H1 (cell line): ENCODE results near the gene YWHAQ. TPM values are rescaled to one million over a fixed set of nuclear protein-coding genes. Genes with fewer than 3 reads are reported as not detected.

ENCODE experiments used
- CTCF ChIA-PET: fragments of 300-600 bp; sonication (Branson Sonifier 250); formaldehyde crosslinking; loops from one replicate; lab custom pipeline; 2021; ENCODE audit not compliant: partially characterized antibody; lab: Charles Lee
- POLR2A ChIA-PET: fragments of 300-600 bp; sonication (Branson Sonifier 250); formaldehyde crosslinking; loops from one replicate; lab custom pipeline; 2021; ENCODE audit warnings: inconsistent platforms; ENCODE audit not compliant: partially characterized antibody; lab: Charles Lee
- DNase-seq, 2 experiments: peaks; one replicate each; pipeline versions ENCODE4 v3.0.0 to v3.0.0-alpha.2; 2010 to 2022; ENCODE audit warnings: low spot score in 2 of 2, low read depth in 1 of 2, mixed read lengths in 1 of 2
- FAIRE-seq: peaks from 2 replicates; lab custom pipeline; 2011; peaks lifted over from hg19 to GRCh38; lab: Jason Lieb, UNC
- H2AFZ ChIP-seq: 2 replicates; pipeline ENCODE4 v1.8.1; 2012; ENCODE audit warnings: low read length, inconsistent platforms
- H2AK5ac ChIP-seq: 2 replicates; pipeline ENCODE4 v1.6.1; 2013; ENCODE audit warnings: low read depth, low read length
- H2BK120ac ChIP-seq: replicated peaks from 2 replicates; pipeline ENCODE3; 2013; ENCODE audit warnings: low read depth, low read length, inconsistent platforms
- H2BK12ac ChIP-seq: 2 replicates; pipeline ENCODE4 v1.6.1; 2013; ENCODE audit warnings: low read depth, low read length
- H2BK15ac ChIP-seq: 2 replicates; pipeline ENCODE4 v1.6.1; 2013; ENCODE audit warnings: low read length
- H2BK20ac ChIP-seq: 2 replicates; pipeline ENCODE4 v1.6.1; 2013; ENCODE audit warnings: low read length
- H2BK5ac ChIP-seq: 2 replicates; pipeline ENCODE4 v1.6.1; 2013; ENCODE audit warnings: low read depth, low read length
- H3K14ac ChIP-seq: 2 replicates; pipeline ENCODE4 v1.6.1; 2013; ENCODE audit warnings: inconsistent platforms; ENCODE audit not compliant: insufficient read length
- H3K18ac ChIP-seq: 2 replicates; pipeline ENCODE4 v1.6.1; 2013; ENCODE audit warnings: low read length; ENCODE audit errors: extremely low read depth
- H3K23ac ChIP-seq: 2 replicates; pipeline ENCODE4 v1.6.1; 2013; ENCODE audit warnings: inconsistent platforms; ENCODE audit not compliant: insufficient read length
- H3K23me2 ChIP-seq: 2 replicates; pipeline ENCODE4 v1.6.1; 2013; ENCODE audit warnings: low read depth, low read length
- H3K27ac ChIP-seq: 2 replicates; pipeline ENCODE4 v1.6.1; 2011; ENCODE audit warnings: low read depth, low read length, inconsistent platforms
- H3K27me3 ChIP-seq, 4 experiments: replicated peaks in 1 of 4; 1 replicate in 1 of 4; 2 replicates in 3 of 4; pipeline versions ENCODE4 v1.6.1 to v1.8.1; 2011 to 2013; ENCODE audit warnings: low read length in 3 of 4, mild to moderate bottlenecking in 3 of 4, inconsistent platforms in 2 of 4, mixed read lengths in 2 of 4, moderate library complexity in 1 of 4; ENCODE audit not compliant: control insufficient read depth in 3 of 4, insufficient read depth in 3 of 4; ENCODE audit errors: extremely low read depth in 1 of 4
- H3K36me3 ChIP-seq, 4 experiments: 2 replicates each; pipeline versions ENCODE4 v1.6.1 to v1.8.1; 2011 to 2013; ENCODE audit warnings: mild to moderate bottlenecking in 4 of 4, low read length in 3 of 4, moderate library complexity in 2 of 4, control low read depth in 1 of 4, inconsistent platforms in 1 of 4; ENCODE audit not compliant: insufficient read depth in 4 of 4, control insufficient read depth in 2 of 4
- H3K4ac ChIP-seq: replicated peaks from 2 replicates; pipeline ENCODE3; 2013; ENCODE audit warnings: low read length, low read depth, mixed read lengths, inconsistent platforms; ENCODE audit not compliant: insufficient read length
- H3K4me1 ChIP-seq, 4 experiments: replicated peaks in 1 of 4; 1 replicate in 1 of 4; 2 replicates in 3 of 4; pipeline versions ENCODE4 v1.6.1 to v1.8.1; 2011 to 2013; ENCODE audit warnings: low read length in 3 of 4, inconsistent platforms in 2 of 4, mixed read lengths in 1 of 4; ENCODE audit not compliant: insufficient read depth in 4 of 4, control insufficient read depth in 3 of 4
- H3K4me2 ChIP-seq, 2 experiments: 2 replicates each; pipeline versions ENCODE4 v1.6.1 to v1.8.1; 2011 to 2013; ENCODE audit warnings: low read depth in 2 of 2, low read length in 2 of 2, control low read depth in 1 of 2, inconsistent platforms in 1 of 2, mild to moderate bottlenecking in 1 of 2; ENCODE audit not compliant: insufficient read depth in 1 of 2
- H3K4me3 ChIP-seq, 4 experiments: fragments of 200-600, 300-600 bp in 1 of 4; sonication (generic), shearing (Covaris generic), sonication (Bioruptor Twin) in 1 of 4; 2 replicates each; pipeline versions ENCODE4 v1.5.1 to v1.8.1; 2011 to 2016; ENCODE audit warnings: low read length in 4 of 4, low read depth in 3 of 4, control low read depth in 2 of 4, inconsistent platforms in 2 of 4, mild to moderate bottlenecking in 2 of 4, mixed read lengths in 1 of 4, moderate library complexity in 1 of 4; ENCODE audit not compliant: insufficient read depth in 2 of 4; ENCODE audit errors: extremely low read depth in 1 of 4
- H3K56ac ChIP-seq: replicated peaks from 2 replicates; pipeline ENCODE3; 2013; ENCODE audit warnings: low read depth, mild to moderate bottlenecking, mixed read lengths, low read length, inconsistent platforms; ENCODE audit not compliant: insufficient read length
- H3K79me1 ChIP-seq: 2 replicates; pipeline ENCODE4 v1.6.1; 2013; ENCODE audit warnings: low read depth, low read length, control low read depth
- H3K79me2 ChIP-seq, 2 experiments: 2 replicates each; pipeline versions ENCODE4 v1.6.1 to v1.8.1; 2012 to 2013; ENCODE audit warnings: low read length in 2 of 2, mild to moderate bottlenecking in 2 of 2, inconsistent platforms in 1 of 2; ENCODE audit not compliant: insufficient read depth in 2 of 2, control insufficient read depth in 1 of 2
- H3K9ac ChIP-seq, 4 experiments: replicated peaks in 1 of 4; 1 replicate in 1 of 4; 2 replicates in 3 of 4; pipeline versions ENCODE4 v1.6.1 to v1.8.1; 2011 to 2013; ENCODE audit warnings: low read depth in 3 of 4, low read length in 3 of 4, control low read depth in 2 of 4, mild to moderate bottlenecking in 2 of 4, moderate library complexity in 2 of 4, inconsistent platforms in 1 of 4; ENCODE audit errors: extremely low read depth in 1 of 4
- H3K9me3 ChIP-seq, 2 experiments: 2 replicates each; pipeline versions ENCODE4 v1.6.1 to v1.8.1; 2012 to 2013; ENCODE audit warnings: mild to moderate bottlenecking in 2 of 2, moderate library complexity in 2 of 2, control low read depth in 1 of 2, inconsistent platforms in 1 of 2, low read depth in 1 of 2, low read length in 1 of 2, mixed read lengths in 1 of 2; ENCODE audit not compliant: insufficient read depth in 2 of 2
- H4K20me1 ChIP-seq, 2 experiments: replicated peaks in 1 of 2; 2 replicates each; pipeline versions ENCODE3 to v1.8.1; 2011 to 2013; ENCODE audit warnings: inconsistent platforms in 2 of 2, low read length in 2 of 2, mild to moderate bottlenecking in 1 of 2; ENCODE audit not compliant: insufficient read depth in 2 of 2, control insufficient read depth in 1 of 2
- H4K5ac ChIP-seq: 2 replicates; pipeline ENCODE4 v1.6.1; 2013; ENCODE audit warnings: low read length, low read depth, mixed read lengths, inconsistent platforms; ENCODE audit not compliant: insufficient read length
- H4K8ac ChIP-seq: 2 replicates; pipeline ENCODE4 v1.8.0; 2013; ENCODE audit warnings: mild to moderate bottlenecking, moderate library complexity, low read length, inconsistent platforms; ENCODE audit not compliant: insufficient read depth; ENCODE audit errors: extremely low read depth
- H4K91ac ChIP-seq: replicated peaks from 2 replicates; pipeline ENCODE3; 2013; ENCODE audit warnings: low read length, mixed read lengths, inconsistent platforms; ENCODE audit not compliant: insufficient read length
- BCL11A ChIP-seq, 2 experiments: IDR thresholded peaks; one replicate each; pipeline ENCODE4 v1.6.1; 2011; ENCODE audit warnings: low read depth in 2 of 2, low read length in 2 of 2, mild to moderate bottlenecking in 2 of 2
- BRCA1 ChIP-seq: IDR thresholded peaks from 2 replicates; pipeline ENCODE4 v1.6.1; 2012; ENCODE audit warnings: low read depth, low read length, improper control_type of control experiment
- NANOG ChIP-seq: IDR thresholded peaks from 2 replicates; pipeline ENCODE4 v1.6.1; 2011; ENCODE audit warnings: low read length, low read depth, mild to moderate bottlenecking, inconsistent platforms; ENCODE audit not compliant: insufficient read depth, poor library complexity, severe bottlenecking
- RNF2 ChIP-seq: fragments of 200-900, 300-1000 bp; sonication (generic); IDR thresholded peaks from 2 replicates; pipeline ENCODE4 v1.7.1; 2016; ENCODE audit warnings: borderline replicate concordance, low read depth, mild to moderate bottlenecking, antibody characterized with exemption, low read length; ENCODE audit not compliant: poor library complexity, severe bottlenecking; ENCODE audit errors: missing control alignments
- SP4 ChIP-seq: IDR thresholded peaks from 2 replicates; pipeline ENCODE4 v1.6.1; 2012; ENCODE audit warnings: low read length, inconsistent platforms
- TBP ChIP-seq: IDR thresholded peaks from 2 replicates; pipeline ENCODE4 v1.6.1; 2011; ENCODE audit warnings: low read depth, low read length, improper control_type of control experiment
- USF2 ChIP-seq: IDR thresholded peaks from 2 replicates; pipeline ENCODE4 v1.6.1; 2011; ENCODE audit warnings: low read length, improper control_type of control experiment
- WGBS, 2 experiments: shearing (Covaris generic) in 1 of 2; methylation state at CpG; one replicate each; pipeline versions ENCODE4 v1.1.6 to v1.1.7; 2013 to 2015; ENCODE audit warnings: low lambda C conversion rate in 2 of 2, mixed read lengths in 2 of 2, inconsistent platforms in 1 of 2, low coverage in 1 of 2, missing lambda C conversion rate in 1 of 2; ENCODE audit not compliant: insufficient replicate concordance in 2 of 2, insufficient coverage in 1 of 2, insufficient read length in 1 of 2; ENCODE audit errors: extremely low coverage in 1 of 2, missing lambda C conversion rate in 1 of 2; 5-methylcytosine and 5-hydroxymethylcytosine counted together
- polyA plus RNA-seq, 7 experiments: library from polyadenylated mRNA; depleted of rRNA in 3 of 7; stranded (reverse) in 5 of 7; unstranded in 2 of 7; fragments of >200 nt in 5 of 7; fragments of 200-250 nt in 2 of 7; gene quantifications; 1 replicate in 5 of 7; 2 replicates in 1 of 7; 4 replicates in 1 of 7; pipeline versions ENCODE4 v1.2.1 to v1.2.3, GENCODE V29; 2011 to 2013; ENCODE audit warnings: missing spikeins in 2 of 7, mixed read lengths in 2 of 7
- total RNA-seq: library from RNA; stranded (reverse); fragmentation: NEBNext Ultra II Directional; extraction: Animal tissue kit (Norgen Biotek cat#: 25700); gene quantifications from 2 replicates; pipeline ENCODE4 v1.2.1, GENCODE V29; 2021

Gene YWHAQ
- total and polyA plus RNA-seq, 2 of the 8 experiments (the other 6 are each of a cell fraction or from before 2014, with no cell fraction given) = 244 to 480 TPM

- 0 out of 2 replicates have a peak, but pooled peaks cover 3% of the 10 kb centered on the region for H3K79me1 ChIP-seq
- DNase-seq = no peak
- no peak overlapping the region for H3K18ac ChIP-seq
- no peak overlapping the region for H4K5ac ChIP-seq
- H2BK120ac ChIP-seq = no peak overlapping the region
- H3K27me3 ChIP-seq = no peaks in the 10 kb centered on the region
- H3K79me2 ChIP-seq = peaks cover 31 to 99% of the 10 kb centered on the region in 2 experiments
- H3K4me3 ChIP-seq = no peak overlapping the region
- no peak overlapping the region for H3K23ac ChIP-seq
- WGBS, 2 experiments = 86% methylated on average over 1 of the region's 1 CpG; no CpG with 5 or more reads in 1 of the 2 experiments
- no peak for FAIRE-seq
- H3K9me3 ChIP-seq = no peaks in the 10 kb centered on the region
- H2BK20ac ChIP-seq = no peak overlapping the region
- ChIA-PET CTCF (interaction anchor here (0.6 to 1.7 kb wide), 2 partner anchors 11 to 55 kb away, joined by 3 to 5 read pairs; no protein-coding TSS in a partner anchor), POLR2A (interaction anchor here (2.3 to 2.7 kb wide), 4 partner anchors 11 to 17 kb away, joined by 6 to 20 read pairs (median 9); partner anchors contain the start of gene YWHAQ)
- H3K4me1 ChIP-seq = peaks cover 0 to 5% (median 1%) of the 10 kb centered on the region in 4 experiments; a peak in 3 of 7 replicates
- peaks cover 0 to 14% (median 5%) of the 10 kb centered on the region in 4 experiments; a peak in 3 of 8 replicates for H3K36me3 ChIP-seq
- no peak overlapping the region for H2AK5ac ChIP-seq
- H3K23me2 ChIP-seq = no peaks in the 10 kb centered on the region; the same call in 1 of the 2 replicates
- H3K4ac ChIP-seq = no peak overlapping the region
- no peak overlapping the region for H3K27ac ChIP-seq
- H4K91ac ChIP-seq = no peak overlapping the region
- no peak for TF ChIP-seq TBP
- no peak for TF ChIP-seq USF2
- no peak for TF ChIP-seq SP4
- no peak for TF ChIP-seq RNF2
- TF ChIP-seq BCL11A (IDR thresholded peaks at IDR 0.05; ENCODE audit: low read depth in 2 of 2, low read length in 2 of 2) = no peak
- no peak for TF ChIP-seq NANOG
- no peak for TF ChIP-seq BRCA1
- H2BK12ac ChIP-seq = no peak overlapping the region
- no peak overlapping the region for H2BK15ac ChIP-seq
- H3K14ac ChIP-seq = no peak overlapping the region
- H3K4me2 ChIP-seq = no peak overlapping the region
- H3K9ac ChIP-seq = no peak overlapping the region
- peaks cover 27 to 32% of the 10 kb centered on the region in 2 experiments for H4K20me1 ChIP-seq
- H2BK5ac ChIP-seq = no peak overlapping the region
- no peak overlapping the region for H2AFZ ChIP-seq
- no peak overlapping the region for H4K8ac ChIP-seq
- no peak overlapping the region for H3K56ac ChIP-seq
Observed at GRCh38 chr2:9613291-9613690, 17.5 kb downstream of the YWHAQ start.
